NB4 (cell line): ENCODE measurements around the gene PRDX2.
A peak's percentile ranks its signal among the peaks of the same experiment; 100 is the strongest.

ENCODE experiments used
- DNase-seq: peaks from one replicate; pipeline ENCODE4 v3.0.0; 2010; ENCODE audit warnings: low read depth
- H3K4me3 ChIP-seq: one replicate; pipeline ENCODE4 v1.5.1; 2011; ENCODE audit warnings: mild to moderate bottlenecking, low read depth, low read length, moderate library complexity
- CTCF ChIP-seq: IDR thresholded peaks from one replicate; pipeline ENCODE4 v1.5.1; 2012; ENCODE audit warnings: low read depth, low read length
- MAX ChIP-seq: IDR thresholded peaks from 2 replicates; pipeline ENCODE4 v1.6.1; 2011; ENCODE audit warnings: low read depth, low read length
- MYC ChIP-seq: IDR thresholded peaks from 2 replicates; pipeline ENCODE4 v1.6.1; 2011; ENCODE audit warnings: low read depth, low read length
- POLR2A ChIP-seq: IDR thresholded peaks from 2 replicates; pipeline ENCODE4 v1.6.1; 2011; ENCODE audit warnings: mild to moderate bottlenecking; ENCODE audit not compliant: insufficient read length; ENCODE audit errors: extremely low read depth

The PRDX2 gene

GRCh38 chr19:12790628-12791344, 10.8 kb downstream of the PRDX2 start:
- no peak for DNase-seq
- TF ChIP-seq MYC, result no peak
- no peak for TF ChIP-seq POLR2A
- TF ChIP-seq CTCF, result no peak
- no peak; the same call in 1 of the 2 replicates for TF ChIP-seq MAX
- peak overlapping the region; percentile 57 for H3K4me3 ChIP-seq

GRCh38 chr19:12789904-12790619, 11.5 kb downstream of the PRDX2 start:
- peak; percentile 23 for TF ChIP-seq POLR2A
- TF ChIP-seq CTCF, result no peak
- peak; percentile 85 for TF ChIP-seq MYC
- TF ChIP-seq MAX, result peak; percentile 55
- DNase-seq, result peak; percentile 99
- peak overlapping the region; percentile 57 for H3K4me3 ChIP-seq

GRCh38 chr19:12789098-12789903, 12.3 kb downstream of the PRDX2 start:
- H3K4me3 ChIP-seq, result peak overlapping the region; percentile 56
- TF ChIP-seq MAX (no peak), POLR2A (no peak), MYC (no peak), CTCF (no peak)
- no peak for DNase-seq

GRCh38 chr19:12788682-12789097, 12.9 kb downstream of the PRDX2 start:
- TF ChIP-seq MYC, result no peak
- no peak for TF ChIP-seq CTCF
- TF ChIP-seq POLR2A, result no peak
- TF ChIP-seq MAX, result no peak; the same call in 1 of the 2 replicates
- H3K4me3 ChIP-seq, result peak overlapping the region; percentile 56
- peak; percentile 69 for DNase-seq

GRCh38 chr19:12788042-12788681, 13.4 kb downstream of the PRDX2 start:
- no peak for TF ChIP-seq CTCF
- H3K4me3 ChIP-seq, result no peak overlapping the region
- DNase-seq, result peak; percentile 27
